ENCODE results near the gene C5orf63.

- TF ChIP-seq CTCF (conservative IDR thresholded peaks at IDR 0.05): no peak
- TF ChIP-seq ZFX (IDR thresholded peaks at IDR 0.05): no peak
Observed at GRCh38 chr5:127003798-127004495, 69.4 kb downstream of the C5orf63 start.
